ENCODE data around the gene RYR2.

- TF ChIP-seq EP300 (IDR thresholded peaks at IDR 0.05) (no peak), CTCF (IDR thresholded peaks at IDR 0.05) (no peak), POLR2A (IDR thresholded peaks at IDR 0.05) (no peak)
Observed at GRCh38 chr1:237342730-237343129, 300.7 kb downstream of the RYR2 start.

Measured in tibial nerve (tissue), 4 donors.